ENCODE measurements around the gene EDC3. TPM values are rescaled to one million over a fixed set of nuclear protein-coding genes. Genes with fewer than 3 reads are reported as not detected.

The EDC3 gene
- total and polyA plus RNA-seq, 9 donors = 11.0 to 32.5 (median 27.1) TPM

DNA sequence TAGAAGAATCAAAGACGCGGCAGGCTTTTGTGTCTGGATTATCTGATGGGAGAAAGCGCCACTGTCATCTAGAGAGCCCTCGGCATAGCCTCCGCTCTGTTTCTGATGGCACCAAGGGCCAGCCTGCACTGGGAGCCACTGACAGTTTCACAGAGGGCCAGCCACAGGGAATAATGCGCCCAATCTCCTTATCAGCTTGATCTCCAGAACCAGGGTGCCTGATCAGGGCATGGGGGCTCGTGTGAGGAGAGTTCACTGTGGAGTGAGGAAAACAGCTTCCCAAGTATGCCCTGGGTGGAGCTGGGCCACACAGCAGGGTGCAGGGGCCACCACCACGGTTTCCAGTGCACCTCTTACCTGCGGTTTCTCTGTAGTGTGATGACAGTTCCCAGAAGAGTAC lies 110.0 kb downstream of the EDC3 start:
- no peak overlapping the region for H3K4me3 ChIP-seq (ENCODE audit: low read length)
- no peak for DNase-seq
- no peak overlapping the region for H3K27ac ChIP-seq (ENCODE audit: low read length)
- 82% methylated on average over 6 of the region's 9 CpGs for WGBS (ENCODE audit: insufficient coverage)
- peaks cover 13% of the 10 kb centered on the region for H3K4me1 ChIP-seq (ENCODE audit: control insufficient read depth, insufficient read depth, low read length)
- no peaks in the 10 kb centered on the region for H3K9me3 ChIP-seq (replicated peaks; ENCODE audit: control insufficient read depth, low read depth, low read length)
- peaks cover 25% of the 10 kb centered on the region for H3K36me3 ChIP-seq (ENCODE audit: control insufficient read depth, insufficient read depth, low read length)
- no peaks in the 10 kb centered on the region for H3K27me3 ChIP-seq (ENCODE audit: control insufficient read depth, insufficient read depth, low read length)

DNA sequence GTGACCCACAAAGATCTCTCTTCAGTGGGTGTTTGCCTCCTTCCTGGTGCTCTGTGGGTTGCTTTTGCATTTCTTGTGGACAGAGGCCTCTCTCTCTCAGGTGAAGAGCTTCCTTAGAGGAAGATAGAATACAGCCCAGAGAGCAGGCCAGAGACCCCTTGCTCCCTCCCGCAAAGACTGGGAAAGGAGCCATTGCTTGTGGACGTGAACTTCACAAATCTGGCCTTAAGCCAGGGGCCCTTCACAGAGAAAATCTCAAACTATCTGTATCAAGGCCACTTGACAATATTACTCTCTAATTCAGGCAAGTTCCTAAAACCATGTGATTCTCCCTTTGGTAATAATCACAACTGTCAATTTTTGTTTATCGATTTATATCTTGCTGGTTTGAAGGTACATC lies 110.6 kb downstream of the EDC3 start:
- Histone ChIP-seq H3K9me3 (replicated peaks; ENCODE audit: control insufficient read depth, low read depth, low read length) (no peaks in the 10 kb centered on the region), H3K4me3 (ENCODE audit: low read length) (no peak overlapping the region), H3K36me3 (ENCODE audit: control insufficient read depth, insufficient read depth, low read length) (peaks cover 19% of the 10 kb centered on the region), H3K4me1 (ENCODE audit: control insufficient read depth, insufficient read depth, low read length) (peaks cover 13% of the 10 kb centered on the region), H3K27me3 (ENCODE audit: control insufficient read depth, insufficient read depth, low read length) (no peaks in the 10 kb centered on the region), H3K27ac (ENCODE audit: low read length) (no peak overlapping the region)
- no peak for DNase-seq
- WGBS (ENCODE audit: insufficient coverage) = 0% methylated on average over 2 of the region's 3 CpGs

DNA sequence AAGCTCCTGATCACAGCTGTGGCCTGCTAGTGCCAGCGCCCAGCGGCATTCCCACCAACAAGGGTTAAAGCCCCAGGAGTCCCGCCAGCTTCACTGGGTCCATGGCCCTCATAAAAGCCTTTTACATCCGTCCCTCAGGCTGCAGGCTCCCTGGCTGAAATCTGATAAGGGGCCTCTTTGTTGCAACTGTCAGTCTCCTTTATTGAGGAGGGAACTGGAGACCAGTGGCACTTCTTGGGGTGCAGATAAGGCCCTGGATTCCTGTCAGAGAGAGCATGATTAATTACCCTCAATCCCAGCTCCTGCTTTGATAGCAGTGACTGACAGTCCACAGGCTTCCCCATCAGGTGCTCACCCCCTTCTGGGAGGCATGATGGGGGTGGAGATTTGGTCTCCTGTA lies 111.0 kb downstream of the EDC3 start:
- H3K4me1 ChIP-seq (ENCODE audit: control insufficient read depth, insufficient read depth, low read length) = peaks cover 13% of the 10 kb centered on the region
- H3K36me3 ChIP-seq (ENCODE audit: control insufficient read depth, insufficient read depth, low read length) = peaks cover 15% of the 10 kb centered on the region
- 33% methylated on average over 3 of the region's 4 CpGs for WGBS (ENCODE audit: insufficient coverage)
- no peaks in the 10 kb centered on the region for H3K9me3 ChIP-seq (replicated peaks; ENCODE audit: control insufficient read depth, low read depth, low read length)
- H3K4me3 ChIP-seq (ENCODE audit: low read length) = no peak overlapping the region
- H3K27ac ChIP-seq (ENCODE audit: low read length) = no peak overlapping the region
- no peak for DNase-seq
- no peaks in the 10 kb centered on the region for H3K27me3 ChIP-seq (ENCODE audit: control insufficient read depth, insufficient read depth, low read length)

DNA sequence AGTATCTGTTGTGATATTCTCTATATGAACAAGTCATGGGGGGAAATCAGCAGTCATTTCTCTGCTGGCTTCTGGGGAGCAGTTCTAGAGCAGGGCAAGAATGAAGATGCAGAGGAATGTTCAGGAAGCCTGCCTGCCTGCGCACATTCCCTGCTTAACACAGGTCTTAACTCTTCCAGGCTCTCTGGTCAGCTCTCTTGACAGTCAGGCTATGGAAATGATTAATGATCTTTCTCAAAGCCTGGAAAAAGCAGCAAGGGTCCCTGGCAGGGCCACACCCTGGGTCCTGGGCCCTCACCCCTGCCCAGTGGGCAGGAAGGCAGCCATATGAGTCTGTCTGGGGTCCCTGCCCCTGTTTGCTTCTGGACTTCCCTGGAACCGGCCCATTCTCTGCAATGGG lies 111.6 kb downstream of the EDC3 start:
- Histone ChIP-seq H3K36me3 (ENCODE audit: control insufficient read depth, insufficient read depth, low read length) (peaks cover 12% of the 10 kb centered on the region), H3K27ac (ENCODE audit: low read length) (no peak overlapping the region), H3K4me1 (ENCODE audit: control insufficient read depth, insufficient read depth, low read length) (peaks cover 13% of the 10 kb centered on the region), H3K27me3 (ENCODE audit: control insufficient read depth, insufficient read depth, low read length) (no peaks in the 10 kb centered on the region), H3K9me3 (replicated peaks; ENCODE audit: control insufficient read depth, low read depth, low read length) (no peaks in the 10 kb centered on the region), H3K4me3 (ENCODE audit: low read length) (no peak overlapping the region)
- no peak for DNase-seq
- 67% methylated on average over 1 of the region's 2 CpGs for WGBS (ENCODE audit: insufficient coverage)

Other genes starting within 250 kb of the EDC3 start
- 30.6 TPM for gene UBL7, start 234.9 kb downstream of the EDC3 start, total RNA-seq
- gene UBL7, start 234.9 kb downstream of the EDC3 start, polyA plus RNA-seq (ENCODE audit: insufficient read depth in 1 of 8, insufficient read length in 8 of 8, low replicate concordance in 1 of 8) = 10 to 100 TPM; 35.0 to 38.8 (median 36.3) TPM
- 2.5 TPM for gene ARID3B, start 154.8 kb downstream of the EDC3 start, total RNA-seq
- gene ARID3B, start 154.8 kb downstream of the EDC3 start, polyA plus RNA-seq (ENCODE audit: insufficient read depth in 1 of 8, insufficient read length in 8 of 8, low replicate concordance in 1 of 8) = 1 to 10 TPM; 3.5 to 6.3 (median 4.7) TPM
- gene CLK3, start 80.2 kb downstream of the EDC3 start, total RNA-seq = 31.9 TPM
- gene CLK3, start 80.2 kb downstream of the EDC3 start, polyA plus RNA-seq (ENCODE audit: insufficient read depth in 1 of 8, insufficient read length in 8 of 8, low replicate concordance in 1 of 8) = 10 to 100 TPM; 42.9 to 53.0 (median 48.0) TPM
- gene CYP1A1, start 29.5 kb upstream of the EDC3 start, total RNA-seq = 0.13 TPM
- gene CYP1A1, start 29.5 kb upstream of the EDC3 start, polyA plus RNA-seq (ENCODE audit: insufficient read depth in 1 of 8, insufficient read length in 8 of 8, low replicate concordance in 1 of 8) = under 1 TPM in 1 of 8 donors, not detected in 7; 0.33 TPM
- gene CYP1A2, start 52.8 kb upstream of the EDC3 start, total RNA-seq = not detected
- under 1 TPM in 5 of 8 donors, not detected in 3; 0.05 to 0.19 (median 0.09) TPM for gene CYP1A2, start 52.8 kb upstream of the EDC3 start, polyA plus RNA-seq (ENCODE audit: insufficient read depth in 1 of 8, insufficient read length in 8 of 8, low replicate concordance in 1 of 8)
- gene CSK, start 86.1 kb upstream of the EDC3 start, total RNA-seq = 13.5 TPM
- gene CSK, start 86.1 kb upstream of the EDC3 start, polyA plus RNA-seq (ENCODE audit: insufficient read depth in 1 of 8, insufficient read length in 8 of 8, low replicate concordance in 1 of 8) = 10 to 100 TPM; 33.2 to 47.0 (median 36.3) TPM
- 0.04 TPM for gene LMAN1L, start 116.8 kb upstream of the EDC3 start, total RNA-seq
- gene LMAN1L, start 116.8 kb upstream of the EDC3 start, polyA plus RNA-seq (ENCODE audit: insufficient read depth in 1 of 8, insufficient read length in 8 of 8, low replicate concordance in 1 of 8) = under 1 TPM in 2 of 8 donors, not detected in 6; 0.22 to 0.27 TPM
- not detected for gene CPLX3, start 130.6 kb upstream of the EDC3 start, total RNA-seq
- not detected for gene CPLX3, start 130.6 kb upstream of the EDC3 start, polyA plus RNA-seq (ENCODE audit: insufficient read depth in 1 of 8, insufficient read length in 8 of 8, low replicate concordance in 1 of 8)
- gene ULK3, start 147.1 kb upstream of the EDC3 start, total RNA-seq = 29.7 TPM
- gene ULK3, start 147.1 kb upstream of the EDC3 start, polyA plus RNA-seq (ENCODE audit: insufficient read depth in 1 of 8, insufficient read length in 8 of 8, low replicate concordance in 1 of 8) = 10 to 100 TPM; 28.8 to 44.9 (median 35.8) TPM
- gene SCAMP2, start 177.3 kb upstream of the EDC3 start, total RNA-seq = 17.3 TPM
- gene SCAMP2, start 177.3 kb upstream of the EDC3 start, polyA plus RNA-seq (ENCODE audit: insufficient read depth in 1 of 8, insufficient read length in 8 of 8, low replicate concordance in 1 of 8) = 10 to 100 TPM; 50.3 to 74.5 (median 55.3) TPM
- gene MPI, start 194.0 kb upstream of the EDC3 start, total RNA-seq = 43.8 TPM
- 10 to 100 TPM; 45.9 to 63.3 (median 54.5) TPM for gene MPI, start 194.0 kb upstream of the EDC3 start, polyA plus RNA-seq (ENCODE audit: insufficient read depth in 1 of 8, insufficient read length in 8 of 8, low replicate concordance in 1 of 8)
- gene FAM219B, start 210.8 kb upstream of the EDC3 start, total RNA-seq = 77.6 TPM
- 10 to 100 TPM; 40.7 to 51.1 (median 46.3) TPM for gene FAM219B, start 210.8 kb upstream of the EDC3 start, polyA plus RNA-seq (ENCODE audit: insufficient read depth in 1 of 8, insufficient read length in 8 of 8, low replicate concordance in 1 of 8)
- gene COX5A, start 242.0 kb upstream of the EDC3 start, total RNA-seq = 64.1 TPM
- gene COX5A, start 242.0 kb upstream of the EDC3 start, polyA plus RNA-seq (ENCODE audit: insufficient read depth in 1 of 8, insufficient read length in 8 of 8, low replicate concordance in 1 of 8) = 100 to 1,000 TPM; 194 to 278 (median 233) TPM

Measured in muscle of leg (tissue), 11 donors.